ENCODE data around the gene LRRC4C. TPM values are rescaled to one million over a fixed set of nuclear protein-coding genes. Genes with fewer than 3 reads are reported as not detected.

The LRRC4C gene
- total RNA-seq, 1 donor from 2014 or later, result 0.41 TPM

DNA sequence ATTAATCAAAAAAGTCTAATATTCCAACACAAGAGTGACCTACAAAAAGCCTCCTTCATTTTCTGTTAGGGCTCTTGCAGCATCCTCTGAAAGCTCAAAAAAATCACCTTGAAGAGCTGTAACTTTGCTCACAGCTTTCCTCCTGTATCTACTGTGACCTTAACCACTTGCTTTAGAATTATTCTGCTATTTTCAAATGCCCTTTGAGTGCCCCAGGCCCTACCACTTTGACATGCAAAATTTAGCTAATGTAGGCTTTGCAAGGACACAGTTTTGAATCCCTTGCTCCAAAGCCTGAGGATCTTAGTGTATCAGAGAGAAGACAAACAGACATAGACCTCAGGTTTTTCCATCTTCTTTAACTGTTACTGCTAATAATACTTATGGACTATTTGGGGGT is 253.1 kb downstream of the LRRC4C start:
- Histone ChIP-seq H3K27me3 (ENCODE audit: low read depth) (no peaks in the 10 kb centered on the region), H3K36me3 (no peaks in the 10 kb centered on the region), H3K27ac (replicated peaks) (no peak overlapping the region), H3K4me3 (no peak overlapping the region), H3K4me1 (no peaks in the 10 kb centered on the region), H3K9me3 (replicated peaks) (no peaks in the 10 kb centered on the region)
- TF ChIP-seq, protein P1, sequence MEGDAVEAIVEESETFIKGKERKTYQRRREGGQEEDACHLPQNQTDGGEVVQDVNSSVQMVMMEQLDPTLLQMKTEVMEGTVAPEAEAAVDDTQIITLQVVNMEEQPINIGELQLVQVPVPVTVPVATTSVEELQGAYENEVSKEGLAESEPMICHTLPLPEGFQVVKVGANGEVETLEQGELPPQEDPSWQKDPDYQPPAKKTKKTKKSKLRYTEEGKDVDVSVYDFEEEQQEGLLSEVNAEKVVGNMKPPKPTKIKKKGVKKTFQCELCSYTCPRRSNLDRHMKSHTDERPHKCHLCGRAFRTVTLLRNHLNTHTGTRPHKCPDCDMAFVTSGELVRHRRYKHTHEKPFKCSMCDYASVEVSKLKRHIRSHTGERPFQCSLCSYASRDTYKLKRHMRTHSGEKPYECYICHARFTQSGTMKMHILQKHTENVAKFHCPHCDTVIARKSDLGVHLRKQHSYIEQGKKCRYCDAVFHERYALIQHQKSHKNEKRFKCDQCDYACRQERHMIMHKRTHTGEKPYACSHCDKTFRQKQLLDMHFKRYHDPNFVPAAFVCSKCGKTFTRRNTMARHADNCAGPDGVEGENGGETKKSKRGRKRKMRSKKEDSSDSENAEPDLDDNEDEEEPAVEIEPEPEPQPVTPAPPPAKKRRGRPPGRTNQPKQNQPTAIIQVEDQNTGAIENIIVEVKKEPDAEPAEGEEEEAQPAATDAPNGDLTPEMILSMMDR (IDR thresholded peaks at IDR 0.05; ENCODE audit: borderline replicate concordance), result no peak
- DNase-seq, result no peak
- intact Hi-C loops (cut with micrococcal nuclease), result no loop called here

DNA sequence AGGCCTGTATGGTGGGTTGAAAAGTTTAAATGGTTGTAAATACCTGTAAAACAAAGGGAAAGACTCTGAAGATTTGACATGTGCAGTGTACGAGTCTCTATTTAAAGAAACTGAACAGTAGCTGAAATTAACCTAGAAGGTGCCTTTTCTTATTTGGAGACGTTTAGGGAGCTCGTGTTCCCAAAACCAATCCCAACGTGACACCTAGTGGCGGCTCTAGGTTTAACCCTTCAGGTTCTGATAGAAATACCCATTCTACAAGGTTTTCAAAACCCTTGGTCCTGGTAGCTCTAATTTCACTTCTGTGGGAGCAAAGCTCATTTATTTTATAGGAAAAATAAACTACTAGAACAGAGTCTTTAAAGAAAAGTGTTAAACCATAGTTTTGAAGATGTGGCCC is 258.3 kb downstream of the LRRC4C start:
- TF ChIP-seq, protein P1 (IDR thresholded peaks at IDR 0.05; ENCODE audit: borderline replicate concordance), result peak; percentile 40
- Histone ChIP-seq H3K4me3 (no peak overlapping the region), H3K27me3 (ENCODE audit: low read depth) (no peaks in the 10 kb centered on the region), H3K36me3 (no peaks in the 10 kb centered on the region), H3K4me1 (no peaks in the 10 kb centered on the region), H3K9me3 (replicated peaks) (peaks cover 13% of the 10 kb centered on the region), H3K27ac (replicated peaks) (no peak overlapping the region)
- intact Hi-C loops (cut with micrococcal nuclease), result no loop called here
- no peak for DNase-seq

DNA sequence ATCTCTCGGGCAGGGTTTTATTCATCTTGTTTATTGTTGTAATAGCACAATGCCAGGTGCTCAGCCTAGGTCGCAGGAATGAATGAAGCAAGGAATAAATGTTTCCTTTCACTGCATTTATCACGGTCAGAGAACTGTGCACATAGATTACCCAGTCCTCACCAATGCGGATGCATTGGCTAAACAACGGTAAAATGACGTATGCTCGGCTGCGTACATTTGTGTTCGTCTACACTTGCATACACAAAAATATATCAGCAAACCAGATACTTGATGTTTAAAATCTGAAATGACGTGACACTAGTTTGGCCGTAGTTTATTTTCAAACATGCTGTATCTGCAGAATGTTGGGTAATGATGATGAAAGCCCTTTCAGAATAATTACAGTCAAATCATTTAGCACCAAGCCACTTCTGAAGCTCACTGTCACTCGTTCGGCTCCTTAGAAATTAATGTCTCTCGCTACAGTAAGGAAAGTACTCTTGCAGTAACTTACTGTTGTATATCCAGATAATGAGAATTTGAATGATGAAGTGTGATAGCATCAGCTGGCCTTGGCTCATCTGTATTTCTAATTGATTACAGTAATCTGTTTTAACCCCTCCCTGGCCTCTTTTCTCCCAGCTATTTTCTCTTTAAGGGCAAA is 268.9 kb downstream of the LRRC4C start:
- TF ChIP-seq, protein P1 (IDR thresholded peaks at IDR 0.05; ENCODE audit: borderline replicate concordance), result no peak
- intact Hi-C loops (cut with micrococcal nuclease), result no loop called here
- H3K36me3 ChIP-seq, result no peaks in the 10 kb centered on the region
- no peak for DNase-seq
- no peak overlapping the region for H3K4me3 ChIP-seq
- no peaks in the 10 kb centered on the region for H3K27me3 ChIP-seq (ENCODE audit: low read depth)
- no peak overlapping the region for H3K27ac ChIP-seq (replicated peaks)
- peaks cover 17% of the 10 kb centered on the region for H3K9me3 ChIP-seq (replicated peaks)
- H3K4me1 ChIP-seq, result no peaks in the 10 kb centered on the region

DNA sequence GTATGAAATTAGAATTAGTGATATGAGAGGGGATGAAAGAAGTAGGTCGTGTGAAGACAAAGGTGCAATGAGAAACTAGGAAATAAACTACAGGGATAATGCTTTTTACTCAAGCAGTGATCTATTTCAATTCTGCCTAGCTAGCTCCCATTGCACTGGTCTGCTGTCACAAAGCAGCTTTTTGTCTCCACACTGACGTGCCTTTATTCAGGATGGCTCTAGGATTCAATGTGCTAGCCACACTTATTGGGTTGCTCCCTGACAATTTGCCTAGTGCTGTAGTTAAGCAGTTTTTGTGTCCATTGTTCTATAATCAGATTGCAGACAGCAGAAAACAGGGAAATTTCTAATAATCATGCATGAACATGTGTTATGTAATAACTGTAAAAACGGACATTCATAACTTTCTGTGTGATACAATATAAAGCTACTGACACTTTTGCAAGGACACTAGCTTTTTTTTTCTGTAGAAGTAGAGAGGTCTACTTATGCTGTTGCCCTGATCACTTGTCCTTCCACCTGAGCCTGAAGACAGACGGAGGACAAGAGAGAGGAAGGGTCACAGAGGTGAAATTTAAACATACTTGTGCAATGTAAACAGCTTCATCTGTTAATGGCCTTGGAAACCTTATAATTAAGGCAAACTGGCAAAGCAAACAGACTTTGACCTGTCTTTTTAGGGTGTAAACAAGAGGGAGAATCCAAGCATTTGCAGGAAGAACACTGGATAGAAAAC is 269.6 kb downstream of the LRRC4C start:
- Histone ChIP-seq H3K27ac (replicated peaks) (no peak overlapping the region), H3K4me3 (no peak overlapping the region), H3K4me1 (no peaks in the 10 kb centered on the region), H3K27me3 (ENCODE audit: low read depth) (no peaks in the 10 kb centered on the region), H3K9me3 (replicated peaks) (peaks cover 17% of the 10 kb centered on the region), H3K36me3 (no peaks in the 10 kb centered on the region)
- TF ChIP-seq, protein P1 (IDR thresholded peaks at IDR 0.05; ENCODE audit: borderline replicate concordance), result no peak
- intact Hi-C loops (cut with micrococcal nuclease), result no loop called here
- DNase-seq, result no peak

DNA sequence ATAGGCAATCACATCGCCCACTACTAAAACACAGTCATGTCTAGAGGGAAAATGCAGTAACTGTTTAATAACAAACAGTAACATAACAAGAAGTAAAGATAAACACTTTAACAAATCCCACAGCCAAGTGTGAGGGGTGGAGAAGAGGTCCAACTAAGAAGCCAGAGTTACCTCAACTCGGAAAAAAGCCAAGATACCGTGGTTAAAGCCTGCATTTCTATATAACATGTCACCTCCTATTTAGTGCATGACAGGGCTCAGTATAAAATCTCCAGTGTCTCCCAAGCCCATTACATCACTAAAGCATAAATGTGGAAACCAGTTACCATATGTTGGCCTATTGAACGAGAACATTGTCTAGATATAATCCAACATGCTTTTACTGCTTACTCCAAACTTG is 281.7 kb downstream of the LRRC4C start:
- TF ChIP-seq, protein P1 (IDR thresholded peaks at IDR 0.05; ENCODE audit: borderline replicate concordance), result no peak

More for the DNA sequence above, 281.7 kb downstream of the LRRC4C start:
- no peaks in the 10 kb centered on the region for H3K9me3 ChIP-seq (replicated peaks)
- H3K27me3 ChIP-seq (ENCODE audit: low read depth), result no peaks in the 10 kb centered on the region
- intact Hi-C loops (cut with micrococcal nuclease), result no loop called here
- no peaks in the 10 kb centered on the region for H3K36me3 ChIP-seq
- no peaks in the 10 kb centered on the region for H3K4me1 ChIP-seq
- H3K4me3 ChIP-seq, result no peak overlapping the region
- no peak overlapping the region for H3K27ac ChIP-seq (replicated peaks)
- DNase-seq, result no peak

All from left ventricle myocardium inferior (tissue), 1 donor.